RWPE2 (cell line): Measurements from ENCODE around the gene ZNF536.

Source experiments
- ATAC-seq: fragments of 200-7000 bp; cut with Tn5 transposase; 3 replicates; pipeline ENCODE4 v1.9.1; 2021; ENCODE audit warnings: low read depth
- DNase-seq: peaks from one replicate; pipeline ENCODE4 v3.0.0-alpha.2; 2020; ENCODE audit warnings: low spot score
- H3K27ac ChIP-seq: fragments of 450-650 bp; 2 replicates; pipeline ENCODE4 v1.5.1; 2017; ENCODE audit warnings: mild to moderate bottlenecking; ENCODE audit not compliant: poor library complexity, severe bottlenecking
- H3K27me3 ChIP-seq: fragments of 250-450 bp; sonication (Bioruptor Pico); 2 replicates; pipeline ENCODE4 v1.5.1; 2021; ENCODE audit warnings: mild to moderate bottlenecking, moderate library complexity; ENCODE audit not compliant: insufficient read depth, poor library complexity, severe bottlenecking
- H3K36me3 ChIP-seq: fragments of 250-450 bp; sonication (Bioruptor Pico); 2 replicates; pipeline ENCODE4 v1.5.1; 2020; ENCODE audit warnings: low read depth, mild to moderate bottlenecking, moderate library complexity
- H3K4me1 ChIP-seq: fragments of 250-450 bp; sonication (Bioruptor Pico); 2 replicates; pipeline ENCODE4 v1.5.1; 2021; ENCODE audit warnings: mild to moderate bottlenecking, moderate library complexity; ENCODE audit not compliant: insufficient read depth, poor library complexity, severe bottlenecking
- H3K4me3 ChIP-seq: fragments of 250-450 bp; sonication (Bioruptor Pico); 2 replicates; pipeline ENCODE4 v1.5.1; 2021; ENCODE audit warnings: mild to moderate bottlenecking, moderate library complexity; ENCODE audit not compliant: severe bottlenecking
- H3K9me3 ChIP-seq: fragments of 250-450 bp; sonication (Bioruptor Pico); 2 replicates; pipeline ENCODE4 v1.5.1; 2021; ENCODE audit warnings: mild to moderate bottlenecking, moderate library complexity; ENCODE audit not compliant: severe bottlenecking
- CTCF ChIP-seq: fragments of 450-650 bp; IDR thresholded peaks from one replicate; pipeline ENCODE4 v1.5.1; 2017; ENCODE audit warnings: mild to moderate bottlenecking, moderate library complexity; ENCODE audit not compliant: poor library complexity, severe bottlenecking

The ZNF536 gene

GRCh38 chr19:30387311-30388115, 15.3 kb downstream of the ZNF536 start:
- Histone ChIP-seq H3K27ac (no peak overlapping the region), H3K36me3 (no peaks in the 10 kb centered on the region), H3K4me1 (no peaks in the 10 kb centered on the region), H3K9me3 (no peaks in the 10 kb centered on the region), H3K4me3 (no peak overlapping the region), H3K27me3 (no peaks in the 10 kb centered on the region)
- TF ChIP-seq CTCF: no peak
- DNase-seq (no peak), ATAC-seq (no peak)

GRCh38 chr19:30388327-30388726, 16.1 kb downstream of the ZNF536 start:
- H3K27me3 ChIP-seq: no peaks in the 10 kb centered on the region
- H3K9me3 ChIP-seq: no peaks in the 10 kb centered on the region
- DNase-seq (no peak), ATAC-seq (no peak)
- H3K4me3 ChIP-seq: no peak overlapping the region
- H3K36me3 ChIP-seq: no peaks in the 10 kb centered on the region
- H3K4me1 ChIP-seq: no peaks in the 10 kb centered on the region
- TF ChIP-seq CTCF: no peak
- H3K27ac ChIP-seq: no peak overlapping the region

- no peak for TF ChIP-seq CTCF
- no peak for ATAC-seq
- Histone ChIP-seq H3K4me1 (no peaks in the 10 kb centered on the region), H3K4me3 (no peak overlapping the region), H3K27ac (no peak overlapping the region), H3K9me3 (no peaks in the 10 kb centered on the region), H3K36me3 (no peaks in the 10 kb centered on the region), H3K27me3 (no peaks in the 10 kb centered on the region)
- DNase-seq: no peak
Observed at GRCh38 chr19:30388819-30389218, 16.6 kb downstream of the ZNF536 start.

- DNase-seq: no peak
- H3K27me3 ChIP-seq: no peaks in the 10 kb centered on the region
- no peaks in the 10 kb centered on the region for H3K36me3 ChIP-seq
- no peak overlapping the region for H3K27ac ChIP-seq
- H3K4me3 ChIP-seq: no peak overlapping the region
- ATAC-seq: no peak
- TF ChIP-seq CTCF: no peak
- H3K4me1 ChIP-seq: no peaks in the 10 kb centered on the region
- no peaks in the 10 kb centered on the region for H3K9me3 ChIP-seq
Observed at GRCh38 chr19:30390356-30390988, 18.3 kb downstream of the ZNF536 start.

- Histone ChIP-seq H3K27me3 (no peaks in the 10 kb centered on the region), H3K9me3 (no peaks in the 10 kb centered on the region), H3K4me3 (no peak overlapping the region), H3K36me3 (no peaks in the 10 kb centered on the region), H3K27ac (no peak overlapping the region), H3K4me1 (no peaks in the 10 kb centered on the region)
- TF ChIP-seq CTCF: no peak
- no peak for ATAC-seq
- no peak for DNase-seq
Observed at GRCh38 chr19:30391052-30391451, 18.9 kb downstream of the ZNF536 start.
